Mucosa of descending colon (tissue), 3 donors: ENCODE results near the gene SLC45A3. TPM values are rescaled to one million over a fixed set of nuclear protein-coding genes. Genes with fewer than 3 reads are reported as not detected.

Source experiments
- ATAC-seq: fragments of 200-7000 bp; cut with Tn5 transposase; one replicate; pipeline ENCODE4 v1.9.1; 2020; ENCODE audit warnings: mild to moderate bottlenecking, moderate library complexity
- DNase-seq, 3 donors: peaks; one replicate each; pipeline ENCODE4 v3.0.0-alpha.2; 2020
- H3K36me3 ChIP-seq: fragments of 200-600 bp; one replicate; pipeline ENCODE4 v1.8.0; 2021; ENCODE audit warnings: low read depth, mild to moderate bottlenecking
- H3K4me1 ChIP-seq: fragments of 200-600 bp; one replicate; pipeline ENCODE4 v1.8.0; 2021; ENCODE audit warnings: low read depth, mild to moderate bottlenecking
- H3K4me3 ChIP-seq: fragments of 200-600 bp; one replicate; pipeline ENCODE4 v1.8.0; 2021; ENCODE audit warnings: mild to moderate bottlenecking
- H3K9me3 ChIP-seq: fragments of 200-600 bp; one replicate; pipeline ENCODE4 v1.8.0; 2021; ENCODE audit warnings: mild to moderate bottlenecking
- CTCF ChIP-seq: fragments of 200-600 bp; IDR thresholded peaks from one replicate; pipeline ENCODE4 v1.8.0; 2022; ENCODE audit warnings: antibody characterized with exemption, mild to moderate bottlenecking
- intact Hi-C, 2 donors: fragments of 100-400 bp; cut with DNase I in 1 of 2; cut with micrococcal nuclease in 1 of 2; formaldehyde crosslinking; loops; one replicate each; pipeline versions ENCODE4 v1.11.0 to v1.11.1; 2022; cut with DNase I, micrococcal nuclease
- total RNA-seq, 3 donors: library from RNA; stranded (reverse); fragmentation: NEBNext Ultra II Directional in 2 of 3; extraction: Animal tissue kit (Norgen Biotek cat#: 25700) in 2 of 3; gene quantifications; one replicate each; pipeline versions ENCODE4 v1.2.1 to v1.2.4, GENCODE V29; 2021 to 2023
- donor health status: DM: no; HTN: no; CAD: no; lungs with moderate emphysema.
- donor health status: DM: no; HTN: no; CAD: no.
- donor health status: DM: no; HTN: yes; CAD: no.

Gene SLC45A3
- total RNA-seq, 3 donors from 2014 or later, result 13.7 to 19.0 (median 18.8) TPM

- intact Hi-C loops, result no loop called here
- H3K4me3 ChIP-seq, result no peak overlapping the region
- DNase-seq, result no peak
- ATAC-seq, result no peak
- no peaks in the 10 kb centered on the region for H3K36me3 ChIP-seq
- H3K9me3 ChIP-seq, result no peaks in the 10 kb centered on the region
- no peaks in the 10 kb centered on the region for H3K4me1 ChIP-seq
- TF ChIP-seq CTCF, result no peak
Observed at GRCh38 chr1:205650241-205650640, 30.1 kb downstream of the SLC45A3 start.

GRCh38 chr1:205645519-205645918 lies 34.8 kb downstream of the SLC45A3 start:
- no peak overlapping the region for H3K4me3 ChIP-seq
- no peaks in the 10 kb centered on the region for H3K9me3 ChIP-seq
- intact Hi-C loops, result no loop called here
- no peaks in the 10 kb centered on the region for H3K4me1 ChIP-seq
- TF ChIP-seq CTCF, result no peak
- no peak for ATAC-seq
- H3K36me3 ChIP-seq, result no peaks in the 10 kb centered on the region
- no peak for DNase-seq

GRCh38 chr1:205642679-205643307 lies 37.5 kb downstream of the SLC45A3 start:
- intact Hi-C loops, result no loop called here
- no peak for TF ChIP-seq CTCF
- H3K4me1 ChIP-seq, result no peaks in the 10 kb centered on the region
- no peak for ATAC-seq
- no peak overlapping the region for H3K4me3 ChIP-seq
- no peaks in the 10 kb centered on the region for H3K9me3 ChIP-seq
- H3K36me3 ChIP-seq, result no peaks in the 10 kb centered on the region
- no peak for DNase-seq

GRCh38 chr1:205639567-205639966 lies 40.7 kb downstream of the SLC45A3 start:
- ATAC-seq (no peak), DNase-seq (no peak)
- TF ChIP-seq CTCF, result no peak
- Histone ChIP-seq H3K9me3 (no peaks in the 10 kb centered on the region), H3K4me3 (no peak overlapping the region), H3K4me1 (no peaks in the 10 kb centered on the region), H3K36me3 (no peaks in the 10 kb centered on the region)
- intact Hi-C loops, result no loop called here

- H3K4me3 ChIP-seq, result no peak overlapping the region
- ATAC-seq (peak; percentile 41), DNase-seq (no peak)
- no peaks in the 10 kb centered on the region for H3K36me3 ChIP-seq
- H3K9me3 ChIP-seq, result no peaks in the 10 kb centered on the region
- intact Hi-C loops, result no loop called here
- no peak for TF ChIP-seq CTCF
- peaks cover 1% of the 10 kb centered on the region for H3K4me1 ChIP-seq
Observed at GRCh38 chr1:205637854-205638468, 42.3 kb downstream of the SLC45A3 start.
